Stimulated activated CD8-positive, alpha-beta memory T cell treated with anti-CD3 and anti-CD28 coated beads, Interleukin-12 subunit alpha, Interleukin-12 subunit beta, amount 100 ng/mL, for 4 hours (primary cell): ENCODE results near the gene GRIK3.
"Not testable (repeated sequence)": the region's sequence is repeated elsewhere in the genome, so short reads cannot be mapped to it uniquely, and the experiment has no call there.

Experiments
- DNase-seq: peaks from one replicate; pipeline ENCODE4 v3.0.0-alpha.2; 2020; ENCODE audit warnings: low read depth

Gene GRIK3

DNA sequence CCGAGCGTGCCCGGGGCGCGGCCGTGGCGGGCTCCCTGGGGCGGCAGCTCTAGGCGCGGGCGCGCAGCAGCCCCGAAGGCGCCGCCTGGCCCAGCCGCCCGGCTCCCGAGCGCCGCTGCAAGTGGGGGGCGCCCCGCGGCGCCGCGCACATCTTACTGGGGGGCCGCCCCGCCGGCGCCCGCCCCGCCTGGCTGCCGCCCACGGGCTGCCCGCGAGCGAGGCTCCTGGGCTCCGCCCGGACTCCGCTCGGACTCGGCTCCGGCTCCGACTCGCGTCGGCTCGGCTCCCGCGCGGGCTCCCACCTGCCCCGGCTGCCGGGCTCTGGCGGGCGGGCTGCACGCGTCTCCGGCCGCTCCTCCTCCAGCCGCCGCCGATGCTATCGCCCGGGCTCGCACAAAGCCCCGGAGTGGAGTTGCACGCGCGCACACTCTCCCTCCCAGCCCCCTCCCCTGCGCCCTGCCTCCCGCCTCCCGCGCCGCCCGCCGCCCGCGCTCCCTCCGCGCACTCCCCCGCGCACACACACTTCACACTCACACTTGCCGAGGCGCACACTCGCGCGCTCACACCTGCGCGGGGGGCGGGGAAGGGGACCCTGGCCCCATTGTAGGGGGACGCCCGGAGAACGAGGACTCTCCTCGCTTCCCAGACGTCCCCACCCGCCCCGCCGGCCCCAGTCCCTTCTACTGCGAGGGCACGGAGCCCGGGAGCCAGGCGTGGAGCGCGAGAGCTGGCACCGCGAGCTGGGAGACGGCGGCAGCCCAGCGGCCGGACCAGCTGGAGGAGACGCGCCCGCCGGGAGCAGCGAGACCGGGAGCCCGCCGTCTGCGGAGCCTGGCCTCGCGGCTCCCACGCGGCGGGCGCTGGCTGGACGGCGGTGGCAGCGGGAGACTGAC is at the start of gene GRIK3:
GRIK3 (minus strand) TSS at position 395 of the 893 bp plus-strand sequence. CDS start 407 bp downstream, outside the sequence.
- no peak for DNase-seq

DNA sequence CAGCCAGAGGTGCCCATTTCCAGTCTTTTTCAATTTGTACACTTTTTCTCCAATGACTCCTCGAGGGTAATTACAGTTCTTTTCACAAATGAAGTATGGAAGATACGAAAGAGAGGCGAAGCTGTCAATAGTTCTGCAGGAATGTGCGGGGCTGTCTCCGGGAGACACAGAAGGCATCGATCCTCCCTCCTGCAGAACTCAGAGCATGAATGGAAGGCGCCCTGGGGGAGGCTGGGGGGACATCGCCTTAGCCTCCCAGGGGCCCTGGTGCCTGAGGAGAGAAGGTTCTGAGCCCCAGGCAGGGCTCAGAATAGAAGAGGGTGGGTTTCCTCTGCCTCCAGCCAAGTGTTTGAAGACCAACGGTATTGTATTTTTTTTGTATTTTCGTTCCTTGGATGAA is 49.7 kb upstream of the GRIK3 start:
- DNase-seq = no peak

DNA sequence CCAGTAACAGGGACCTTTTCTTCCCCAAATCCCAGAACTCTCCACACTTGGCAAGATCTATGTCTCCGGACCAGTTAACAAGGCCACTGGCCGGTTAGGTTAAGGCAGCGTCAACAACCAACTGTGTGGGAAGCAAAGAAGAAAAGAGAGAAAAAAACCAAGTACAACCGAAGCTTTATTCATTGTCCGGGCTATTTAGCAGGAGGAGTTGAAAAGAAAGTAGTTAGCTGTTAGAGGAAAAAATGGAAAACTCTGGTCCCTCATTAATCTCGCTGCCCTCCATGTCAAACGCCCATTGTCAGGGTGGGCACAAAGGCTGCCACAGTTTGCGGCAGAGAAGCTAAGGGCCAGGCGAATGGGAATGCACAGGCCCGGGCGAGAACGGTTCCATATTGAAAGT is 49.3 kb upstream of the GRIK3 start:
- DNase-seq = no peak

DNA sequence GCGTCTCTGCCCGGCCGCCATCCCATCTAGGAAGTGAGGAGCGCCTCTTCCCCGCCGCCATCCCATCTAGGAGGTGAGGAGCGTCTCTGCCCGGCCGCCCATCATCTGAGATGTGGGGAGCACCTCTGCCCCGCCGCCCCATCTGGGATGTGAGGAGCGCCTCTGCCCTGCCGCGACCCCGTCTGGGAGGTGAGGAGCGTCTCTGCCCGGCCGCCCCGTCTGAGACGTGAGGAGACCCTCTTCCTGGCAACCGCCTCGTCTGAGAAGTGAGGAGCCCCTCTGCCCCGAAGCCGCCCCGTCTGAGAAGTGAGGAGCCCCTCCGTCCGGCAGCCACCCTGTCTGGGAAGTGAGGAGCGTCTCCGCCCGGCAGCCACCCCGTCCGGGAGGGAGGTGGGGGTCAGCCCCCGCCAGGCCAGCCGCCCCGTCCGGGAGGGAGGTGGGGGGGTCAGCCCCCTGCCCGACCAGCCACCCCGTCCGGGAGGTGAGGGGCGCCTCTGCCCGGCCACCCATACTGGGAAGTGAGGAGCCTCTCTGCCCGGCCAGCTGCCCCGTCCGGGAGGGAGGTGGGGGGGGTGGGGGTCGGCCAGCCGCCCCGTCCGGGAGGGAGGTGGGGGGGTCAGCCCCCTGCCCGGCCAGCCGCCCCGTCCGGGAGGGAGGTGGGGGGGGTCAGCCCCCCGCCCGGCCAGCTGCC is 46.1 kb upstream of the GRIK3 start:
- not testable (repeated sequence) for DNase-seq

DNA sequence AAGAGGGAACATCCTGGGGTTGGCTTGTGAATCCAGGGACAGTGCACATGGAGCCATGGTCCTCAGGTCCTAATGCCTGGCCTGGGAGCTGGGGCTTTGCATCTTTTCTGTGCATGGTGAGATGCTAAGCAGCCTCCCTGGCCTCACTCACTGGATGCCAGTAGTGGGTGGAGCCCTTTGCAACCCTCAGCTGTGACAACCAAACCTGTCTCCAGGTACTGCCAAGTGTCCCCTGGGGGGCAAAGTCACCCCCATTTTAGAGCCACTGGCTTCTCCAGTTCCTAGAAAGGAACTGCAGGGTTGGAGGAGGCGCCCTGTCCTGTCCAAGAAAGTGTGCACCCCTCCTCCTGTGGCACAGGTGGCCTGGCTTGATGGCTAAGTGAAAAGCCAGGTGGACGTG is 44.6 kb upstream of the GRIK3 start:
- DNase-seq = no peak

DNA sequence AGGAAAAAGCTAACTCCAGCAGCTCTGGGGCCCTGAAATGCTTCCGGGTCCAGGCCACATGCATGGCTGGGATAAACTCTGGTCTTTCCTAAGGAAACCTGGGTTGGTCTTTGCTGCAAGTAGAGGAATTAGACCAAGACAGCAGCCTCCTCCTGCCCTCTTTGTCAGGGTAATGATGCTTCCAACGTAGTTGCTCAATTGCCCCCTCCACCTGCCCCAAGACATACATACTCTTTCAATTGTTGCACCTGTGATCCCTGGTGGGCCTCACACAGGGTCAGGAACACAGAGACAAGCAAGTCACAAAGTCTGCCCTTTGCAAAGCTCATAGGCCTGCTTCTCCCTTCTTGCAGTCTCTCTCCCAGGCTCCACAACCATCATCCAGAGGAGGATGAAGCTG is 41.9 kb upstream of the GRIK3 start:
- no peak for DNase-seq

DNA sequence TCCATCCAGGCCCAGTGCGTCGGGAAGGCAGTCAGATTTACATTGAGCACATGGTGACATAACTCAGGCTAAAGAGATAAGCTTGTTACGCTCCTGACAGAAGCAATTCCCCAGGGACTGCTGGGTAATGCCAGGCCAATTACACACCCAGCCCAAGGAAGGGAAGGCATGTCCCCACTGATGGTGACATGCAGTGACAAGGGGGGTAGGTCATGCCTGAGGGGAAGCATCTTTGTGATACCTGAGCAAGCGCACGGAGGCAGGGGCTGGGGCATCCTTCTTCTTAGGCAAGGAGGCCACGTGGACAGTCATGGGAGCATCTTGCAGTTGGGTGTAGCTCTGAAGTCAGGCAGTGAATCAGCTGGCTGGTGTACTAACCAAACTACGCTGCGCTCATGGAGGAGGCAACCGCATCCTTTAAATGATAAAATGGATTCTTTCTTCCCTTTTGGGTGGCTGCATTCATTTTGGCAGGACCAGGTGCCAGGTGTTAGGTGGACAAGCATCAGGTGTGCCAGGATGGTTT is 39.6 kb upstream of the GRIK3 start:
- DNase-seq = no peak

DNA sequence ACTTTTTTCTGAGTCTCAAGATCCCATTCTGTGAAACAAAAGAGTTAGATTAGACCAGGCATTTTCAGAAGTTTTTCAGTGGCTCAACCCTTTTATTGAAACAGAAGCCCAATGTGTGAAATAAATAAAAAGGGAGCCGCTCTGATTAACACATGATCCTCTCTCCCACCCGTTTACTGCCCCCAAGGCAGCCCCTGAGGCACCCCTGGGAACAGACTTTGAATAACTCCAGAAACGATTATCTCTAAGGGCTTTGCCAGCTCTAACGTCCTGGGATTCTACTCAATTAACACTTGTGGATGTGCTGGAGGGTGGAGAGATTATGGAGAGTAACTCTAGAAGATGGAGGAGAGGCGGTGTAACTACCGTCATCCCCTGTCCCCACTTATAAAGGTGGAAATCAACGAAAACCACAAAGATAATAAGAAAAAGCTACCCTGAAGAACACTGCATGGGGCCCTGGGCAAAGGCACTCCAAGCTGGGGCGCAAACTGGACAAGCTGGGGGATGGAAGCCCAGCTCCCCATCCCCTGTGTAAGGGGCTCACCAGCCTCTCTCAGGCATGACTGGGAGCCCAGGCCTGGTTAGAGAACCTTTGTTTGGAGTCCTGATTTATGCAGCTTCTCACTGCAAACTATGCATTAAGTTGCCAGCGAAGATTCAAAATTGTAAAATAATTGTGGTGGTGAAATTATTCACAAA is 39.0 kb upstream of the GRIK3 start:
- no peak for DNase-seq

DNA sequence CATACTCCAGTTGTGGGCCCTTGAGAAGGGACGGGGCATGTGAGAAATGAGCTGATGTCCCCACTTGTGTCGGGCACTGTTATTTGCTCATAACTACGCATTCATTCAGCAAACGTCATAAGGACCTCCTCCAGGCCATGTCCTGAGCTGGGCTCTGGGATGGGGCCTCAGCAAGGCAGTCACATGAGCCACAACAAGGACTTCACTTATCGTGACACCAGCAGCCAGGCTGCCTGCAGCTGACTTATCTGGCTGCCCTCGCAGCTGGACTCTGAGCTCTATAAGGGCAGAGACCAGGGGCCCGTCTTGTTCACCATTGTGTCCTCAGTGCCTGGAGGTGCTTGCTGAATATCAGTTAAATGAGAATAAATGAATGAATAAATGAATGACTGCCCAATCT is 37.5 kb upstream of the GRIK3 start:
- no peak for DNase-seq

DNA sequence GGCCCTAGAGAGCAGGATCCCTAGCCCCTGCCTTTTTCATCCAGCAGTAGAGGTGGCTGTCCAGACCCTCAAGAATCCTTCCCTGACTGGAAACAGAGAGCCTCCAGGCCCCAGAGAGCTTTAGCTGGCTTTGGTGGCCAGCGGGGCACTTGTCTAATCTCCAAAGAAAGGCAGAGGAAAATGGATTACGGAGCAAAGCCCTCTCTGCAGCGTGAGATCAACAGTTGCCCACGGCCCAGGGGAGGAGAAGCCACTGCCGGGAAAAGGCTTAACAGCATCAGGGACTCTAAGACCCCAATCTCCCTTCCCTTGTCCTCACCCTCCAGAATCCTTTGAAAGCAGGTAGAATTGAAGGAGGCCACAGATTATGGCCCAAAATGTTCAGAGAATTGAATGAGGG is 35.8 kb upstream of the GRIK3 start:
- no peak for DNase-seq

DNA sequence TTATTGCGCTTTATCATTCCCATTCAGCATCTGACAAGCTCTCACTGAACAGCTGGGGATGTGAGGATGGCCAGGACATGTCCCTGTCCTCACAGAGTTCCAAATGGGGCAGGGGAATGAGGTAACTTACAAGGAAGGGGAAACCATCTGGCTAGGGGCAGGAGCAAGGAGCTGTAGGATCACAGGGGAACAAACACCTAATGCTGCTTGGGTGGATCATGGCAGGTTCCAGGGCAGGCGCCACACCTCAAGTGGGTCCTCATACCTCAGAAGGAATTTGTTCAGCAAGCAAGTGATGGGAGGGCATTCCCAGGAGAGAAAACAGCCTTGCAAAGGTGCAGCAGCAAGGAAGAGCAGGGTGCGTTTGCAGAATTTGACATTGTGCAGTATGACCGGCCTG is 35.1 kb upstream of the GRIK3 start:
- no peak for DNase-seq

DNA sequence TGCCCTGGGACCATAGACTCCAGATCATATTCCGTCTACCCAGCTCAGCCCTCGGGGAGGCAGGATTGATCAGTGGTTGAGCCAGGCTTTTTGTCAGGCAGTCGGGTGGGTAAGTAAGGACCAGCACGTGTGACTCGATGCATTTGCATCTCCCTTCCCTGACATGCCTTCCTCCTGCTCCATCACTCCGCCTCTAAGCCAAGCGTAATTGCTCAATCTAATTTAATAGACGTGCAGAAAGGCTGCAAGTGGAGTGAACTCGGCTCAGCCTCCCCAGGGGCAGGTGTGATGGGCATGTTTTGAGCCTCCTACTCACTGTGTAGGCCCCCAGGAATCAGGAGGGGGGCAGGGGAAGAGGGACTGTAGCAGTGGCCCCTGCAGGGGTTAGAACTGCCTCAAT is 34.6 kb upstream of the GRIK3 start:
- DNase-seq = no peak

DNA sequence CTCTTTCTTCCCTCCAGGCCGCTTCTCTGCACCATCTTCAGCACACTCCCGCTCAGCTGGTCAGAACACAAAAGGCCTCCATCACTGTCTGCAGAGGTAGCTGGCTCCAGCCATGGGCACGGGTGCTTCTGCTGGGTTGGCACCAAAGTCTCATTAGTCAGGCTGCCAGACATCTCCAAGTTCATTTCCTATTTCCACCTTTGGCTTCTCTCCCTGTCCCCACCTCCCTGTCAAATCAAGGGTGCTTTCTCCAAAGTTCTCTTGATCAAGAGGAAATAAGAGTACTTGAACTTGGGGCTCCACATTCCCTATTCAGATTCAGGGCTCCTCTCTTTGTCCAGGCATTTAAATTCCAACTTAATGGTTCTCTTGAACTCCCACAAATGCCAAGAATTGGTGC is 33.9 kb upstream of the GRIK3 start:
- no peak for DNase-seq

DNA sequence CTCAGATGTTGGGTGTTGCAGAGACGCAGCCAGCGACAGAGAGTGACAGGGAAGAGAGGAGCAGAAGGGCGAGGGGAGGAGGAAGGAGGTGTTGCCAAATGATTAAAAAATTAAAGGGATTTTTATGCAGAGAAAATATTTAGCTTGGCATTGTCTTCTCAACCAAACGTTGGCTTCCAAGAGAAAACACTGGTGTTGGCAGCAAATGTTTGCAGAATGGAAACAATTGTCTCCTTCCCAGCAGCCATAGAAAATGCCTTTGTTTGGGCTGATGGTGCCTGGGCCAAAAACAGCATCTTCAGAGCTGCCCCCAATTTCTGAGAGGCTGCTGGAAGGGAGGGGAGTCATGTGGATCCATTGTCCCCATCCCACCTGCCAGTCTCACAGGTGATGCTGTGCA is 29.7 kb upstream of the GRIK3 start:
- no peak for DNase-seq

DNA sequence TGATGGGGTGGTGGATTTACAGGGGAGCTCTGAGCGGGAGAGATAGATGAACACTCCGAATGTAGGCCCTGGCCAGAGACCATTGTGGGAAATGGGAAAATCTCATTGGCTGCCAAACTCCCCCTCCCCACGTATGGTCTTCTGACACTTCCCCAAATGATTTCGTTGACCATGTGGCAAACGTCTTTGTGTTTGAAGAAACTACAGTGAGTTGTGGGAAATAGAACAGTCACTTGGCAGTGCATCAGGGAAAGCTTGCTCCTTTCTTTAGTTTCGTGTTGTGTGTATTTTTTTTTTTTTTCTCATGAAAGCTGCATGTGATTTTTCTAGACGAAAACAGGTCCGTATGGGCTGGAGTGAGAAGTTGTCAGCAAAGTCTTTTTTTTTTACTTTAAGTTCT is 25.0 kb upstream of the GRIK3 start:
- no peak for DNase-seq

DNA sequence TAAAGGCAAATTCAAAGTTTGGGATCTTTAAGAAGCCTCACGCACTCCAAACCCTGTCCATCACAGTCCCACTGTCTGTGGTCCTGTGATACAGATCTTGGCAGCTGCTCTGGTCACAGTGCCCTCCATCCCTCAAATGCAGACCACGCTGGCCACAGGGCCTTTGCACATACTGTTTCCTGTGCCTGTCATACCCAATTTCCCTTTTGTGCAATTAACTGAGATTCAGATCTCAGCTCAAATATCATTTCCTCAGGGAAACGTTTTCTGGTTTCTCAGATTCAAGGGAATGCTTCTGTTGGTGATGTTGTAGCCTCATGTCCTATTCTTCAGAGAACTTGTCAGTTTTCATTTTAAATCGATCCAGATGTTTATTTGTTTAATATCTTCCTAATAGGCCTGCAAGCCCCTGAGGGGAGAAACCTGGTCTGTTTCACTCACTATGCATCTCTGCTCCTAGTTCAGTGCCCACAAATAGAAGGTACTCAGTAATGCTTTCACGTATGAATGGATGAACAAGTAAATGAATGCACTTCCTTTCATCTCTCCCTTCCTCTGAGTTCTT is 24.2 kb upstream of the GRIK3 start:
- no peak for DNase-seq

DNA sequence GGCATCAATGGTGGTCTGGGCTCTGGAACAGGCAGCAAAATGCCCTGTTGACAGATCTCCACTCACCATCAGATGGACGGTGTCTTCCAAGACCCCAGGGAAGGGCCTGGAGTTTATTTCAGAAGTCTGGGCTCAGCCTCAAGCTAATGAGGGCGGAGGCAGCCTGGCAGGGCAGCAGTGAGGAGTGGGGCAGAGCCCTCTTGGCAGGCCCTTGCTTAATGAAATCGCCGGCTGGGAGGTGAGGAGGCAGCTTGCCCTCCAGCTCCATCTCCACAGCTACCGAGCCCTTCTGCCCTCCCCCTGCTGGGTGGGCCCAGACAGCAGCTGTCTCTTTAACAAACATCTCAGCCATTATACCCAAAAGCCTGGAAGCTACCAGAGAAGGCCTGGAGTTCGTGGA is 22.0 kb upstream of the GRIK3 start:
- no peak for DNase-seq

DNA sequence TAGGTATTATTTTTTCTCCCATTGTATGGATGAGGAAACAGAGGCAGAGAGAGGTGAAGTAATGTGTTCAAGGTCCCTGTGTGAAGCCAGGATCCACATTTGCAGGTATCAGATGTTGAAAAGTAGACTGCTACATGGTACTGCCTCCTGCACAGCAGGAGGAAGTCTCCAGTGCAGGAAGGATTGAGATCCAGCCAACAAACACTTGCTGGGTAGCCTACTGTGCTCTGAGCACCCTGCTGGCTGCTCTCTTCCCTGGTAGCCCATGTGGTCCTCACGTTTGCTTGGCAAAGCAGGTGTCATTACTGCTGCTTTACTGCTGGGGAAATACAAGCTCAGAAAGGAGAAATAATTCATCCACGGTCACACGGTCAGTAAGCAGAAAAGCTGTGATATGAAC is 21.3 kb upstream of the GRIK3 start:
- no peak for DNase-seq

DNA sequence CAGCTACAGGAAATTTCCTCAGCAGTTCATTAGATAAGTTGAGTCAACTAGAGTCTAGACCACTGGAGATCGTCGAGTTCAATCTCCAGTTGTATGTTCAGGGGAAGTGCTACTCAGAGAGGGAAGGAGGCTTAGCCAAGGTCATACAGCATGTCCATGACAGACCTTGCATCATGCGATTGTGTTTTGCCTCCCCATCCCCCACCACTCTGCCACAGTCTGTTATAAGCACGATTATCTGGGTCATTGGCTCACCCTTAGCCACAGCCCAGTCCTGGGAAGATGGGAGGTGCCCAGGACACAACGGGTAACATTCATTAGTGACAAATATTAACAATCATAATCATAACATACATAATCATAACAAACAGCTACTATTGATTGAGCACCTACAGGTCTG is 18.9 kb upstream of the GRIK3 start:
- no peak for DNase-seq

DNA sequence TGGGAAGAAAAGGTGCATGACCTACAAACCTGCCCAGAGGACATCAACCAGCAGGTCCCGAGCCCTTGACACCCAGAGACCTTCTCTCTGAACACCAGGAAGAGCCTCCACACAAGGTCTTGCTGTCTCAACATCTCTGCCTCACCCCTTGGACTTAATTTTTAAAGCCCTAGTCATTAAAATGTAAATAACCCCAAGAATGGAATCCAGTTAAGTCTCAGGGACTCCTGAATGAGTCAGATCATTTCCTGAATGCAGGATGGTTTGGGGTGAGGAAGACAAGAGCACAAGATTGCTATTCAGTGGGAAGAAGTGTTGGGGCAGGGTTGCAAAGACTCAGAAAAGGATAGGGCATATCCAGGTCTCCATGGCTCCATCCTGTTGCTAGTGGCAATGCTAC is 17.8 kb upstream of the GRIK3 start:
- DNase-seq = no peak

DNA sequence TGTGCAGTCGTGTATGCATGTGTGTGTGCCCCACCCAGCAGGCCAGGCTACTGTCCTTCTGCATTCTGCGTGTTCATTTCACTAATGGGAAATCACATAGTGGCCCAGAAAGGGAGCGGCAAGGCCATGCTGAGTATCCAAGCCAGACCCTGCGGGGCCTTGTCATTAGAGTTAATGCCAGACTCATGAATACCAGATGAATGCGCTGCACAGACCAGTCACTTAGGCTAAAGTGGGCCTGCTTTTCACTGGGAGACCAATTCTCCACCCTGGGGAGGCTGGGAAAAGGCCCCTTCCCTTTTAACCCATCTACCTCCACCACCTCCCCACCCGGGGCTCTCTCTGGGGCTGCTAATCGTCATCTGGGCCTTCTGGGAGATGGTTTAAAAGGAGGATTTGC is 17.0 kb upstream of the GRIK3 start:
- no peak for DNase-seq

DNA sequence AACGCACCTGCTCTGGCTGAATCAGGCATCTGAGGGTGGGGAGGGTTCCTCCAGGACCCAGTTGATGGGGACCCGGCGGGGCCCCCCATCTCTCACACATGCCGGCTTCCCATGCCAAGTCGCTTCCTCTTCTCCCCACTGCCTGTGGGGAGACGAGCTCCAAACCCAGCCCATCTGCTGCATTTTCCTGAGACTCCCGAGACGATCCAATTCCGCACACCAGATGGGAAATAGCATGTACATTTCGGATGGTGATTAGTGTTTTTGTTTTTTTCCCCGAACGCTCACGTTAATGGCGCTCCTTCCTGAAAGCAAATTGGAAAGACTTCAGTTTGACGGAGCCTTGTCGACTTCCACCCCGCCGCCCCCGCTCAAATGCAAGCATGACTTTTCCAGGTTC is 13.2 kb upstream of the GRIK3 start:
- DNase-seq = no peak
